HepG2 (cell line): ENCODE measurements around the gene TRIM44. TPM values are rescaled to one million over a fixed set of nuclear protein-coding genes. Genes with fewer than 3 reads are reported as not detected.
A peak's percentile ranks its signal among the peaks of the same experiment; 100 is the strongest.

Experiments used
- AHR ChIP-seq: IDR thresholded peaks from 2 replicates; pipeline ENCODE4 v1.6.1; 2018; ENCODE audit warnings: missing genetic modification reagents, missing compliant biosample characterization
- ATF4 ChIP-seq, 2 experiments: fragments of 450-650 bp in 1 of 2; sonication (generic) in 1 of 2; formaldehyde crosslinking; IDR thresholded peaks; 2 replicates each; pipeline versions ENCODE4 v1.5.0 to v1.8.0; 2020 to 2022; ENCODE audit warnings: mild to moderate bottlenecking in 1 of 2, missing genetic modification reagents in 1 of 2
- ELF1 ChIP-seq: sonication (generic); formaldehyde crosslinking; IDR thresholded peaks from 2 replicates; pipeline ENCODE4 v1.4.0; 2020; ENCODE audit warnings: missing genetic modification reagents
- ELF3 ChIP-seq: IDR thresholded peaks from 2 replicates; pipeline ENCODE4 v1.6.1; 2016; ENCODE audit warnings: missing genetic modification reagents, missing compliant biosample characterization
- IRF1 ChIP-seq: sonication (generic); formaldehyde crosslinking; IDR thresholded peaks from 2 replicates; pipeline ENCODE4 v1.4.0; 2020; ENCODE audit warnings: low read depth, mild to moderate bottlenecking, missing genetic modification reagents
- NCOR1 ChIP-seq: fragments of 200-600 bp; sonication (generic); IDR thresholded peaks from 2 replicates; pipeline ENCODE4 v1.7.0; 2017; ENCODE audit warnings: antibody characterized with exemption, low read length, borderline replicate concordance
- SOX6 ChIP-seq, 2 experiments: fragments of 450-650 bp in 1 of 2; sonication (generic) in 1 of 2; formaldehyde crosslinking in 1 of 2; IDR thresholded peaks; 2 replicates each; pipeline versions ENCODE4 v1.4.0 to v1.6.1; 2017 to 2020; ENCODE audit warnings: antibody characterized with exemption in 1 of 2, mild to moderate bottlenecking in 1 of 2, missing genetic modification reagents in 1 of 2
- SP4 ChIP-seq: sonication (generic); formaldehyde crosslinking; IDR thresholded peaks from 2 replicates; pipeline ENCODE4 v1.8.1; 2023; ENCODE audit warnings: mild to moderate bottlenecking, missing genetic modification reagents
- TAF1 ChIP-seq: sonication (generic); formaldehyde crosslinking; IDR thresholded peaks from 2 replicates; pipeline ENCODE4 v1.4.0; 2020; ENCODE audit warnings: missing genetic modification reagents
- TIGD3 ChIP-seq: sonication (generic); formaldehyde crosslinking; IDR thresholded peaks from 2 replicates; pipeline ENCODE4 v1.5.1; 2020; ENCODE audit warnings: mild to moderate bottlenecking, missing genetic modification reagents, borderline replicate concordance
- ZFP62 ChIP-seq: sonication (generic); formaldehyde crosslinking; IDR thresholded peaks from 2 replicates; pipeline ENCODE4 v1.4.0; 2020; ENCODE audit warnings: missing genetic modification reagents
- ZMYM2 ChIP-seq: sonication (generic); formaldehyde crosslinking; IDR thresholded peaks from 2 replicates; pipeline ENCODE4 v1.8.0; 2022; ENCODE audit warnings: mild to moderate bottlenecking, missing genetic modification reagents
- ZNF136 ChIP-seq: sonication (generic); formaldehyde crosslinking; IDR thresholded peaks from 2 replicates; pipeline ENCODE4 v1.8.1; 2022; ENCODE audit warnings: low read depth, mild to moderate bottlenecking, moderate library complexity, missing genetic modification reagents
- ZNF354B ChIP-seq: sonication (generic); formaldehyde crosslinking; IDR thresholded peaks from 2 replicates; pipeline ENCODE4 v1.8.0; 2022; ENCODE audit warnings: mild to moderate bottlenecking, missing genetic modification reagents
- ZNF512 ChIP-seq: sonication (generic); formaldehyde crosslinking; IDR thresholded peaks from 2 replicates; pipeline ENCODE4 v1.4.0; 2020; ENCODE audit warnings: mild to moderate bottlenecking, missing genetic modification reagents
- ZNF512B ChIP-seq: sonication (generic); formaldehyde crosslinking; IDR thresholded peaks from 2 replicates; pipeline ENCODE4 v1.5.1; 2020; ENCODE audit warnings: missing genetic modification reagents, mild to moderate bottlenecking, borderline replicate concordance
- ZNF550 ChIP-seq: sonication (generic); formaldehyde crosslinking; IDR thresholded peaks from 2 replicates; pipeline ENCODE4 v1.4.0; 2020; ENCODE audit warnings: mild to moderate bottlenecking, missing genetic modification reagents, borderline replicate concordance
- ZNF569 ChIP-seq: sonication (generic); formaldehyde crosslinking; IDR thresholded peaks from 2 replicates; pipeline ENCODE4 v1.5.0; 2020; ENCODE audit warnings: mild to moderate bottlenecking, missing genetic modification reagents, moderate library complexity, borderline replicate concordance
- ZNF766 ChIP-seq: sonication (generic); formaldehyde crosslinking; IDR thresholded peaks from 2 replicates; pipeline ENCODE4 v1.5.0; 2020; ENCODE audit warnings: missing genetic modification reagents, borderline replicate concordance
- ZNF768 ChIP-seq: sonication (generic); formaldehyde crosslinking; IDR thresholded peaks from 2 replicates; pipeline ENCODE4 v1.4.0; 2020; ENCODE audit warnings: missing genetic modification reagents
- ZNF878 ChIP-seq: sonication (generic); formaldehyde crosslinking; IDR thresholded peaks from 2 replicates; pipeline ENCODE4 v1.8.1; 2023; ENCODE audit warnings: mild to moderate bottlenecking, missing genetic modification reagents, moderate library complexity
- polyA plus RNA-seq, 8 experiments: library from polyadenylated mRNA; depleted of rRNA in 3 of 8; stranded (reverse) in 7 of 8; unstranded in 1 of 8; fragments of >200 nt; fragmentation: Illumina TruSeq in 4 of 8; extraction: Trizol in 4 of 8; gene quantifications; 2 replicates each; pipeline versions ENCODE4 v1.2.1 to v1.2.3, GENCODE V29; 2011 to 2016; ENCODE audit warnings: low read depth in 4 of 8, missing spikeins in 1 of 8, mixed read lengths in 1 of 8; ENCODE audit not compliant: insufficient read depth in 1 of 8
- total RNA-seq, 5 experiments: library from RNA; depleted of rRNA; stranded (reverse); fragments of >200 nt; fragmentation: Illumina TruSeq; extraction: Trizol; gene quantifications; 2 replicates each; pipeline ENCODE4 v1.2.3, GENCODE V29; 2016; ENCODE audit warnings: low read depth in 1 of 5

Gene TRIM44
- total and polyA plus RNA-seq, 2 of the 13 experiments (the other 11 are each of a cell fraction or from before 2014, with no cell fraction given) = 22.7 to 50.3 TPM

GRCh38 chr11:35663408-35663702 is 780 bp downstream of the TRIM44 start (continued):
- no peak for TF ChIP-seq ELF1
- TF ChIP-seq ZNF354B (CRISPR knock-in tag) = no peak
- no peak for TF ChIP-seq ATF4 (CRISPR knock-in tag; IDR thresholded peaks at IDR 0.05)
- no peak for TF ChIP-seq AHR
- no peak for TF ChIP-seq NCOR1
- no peak for TF ChIP-seq ZNF550 (CRISPR knock-in tag)
- TF ChIP-seq TIGD3 (CRISPR knock-in tag) = no peak; the same call in 1 of the 2 replicates
- no peak for TF ChIP-seq ZNF766 (CRISPR knock-in tag)
- TF ChIP-seq ZNF878 (CRISPR knock-in tag) = no peak
- TF ChIP-seq TAF1 (CRISPR knock-in tag) = no peak
- no peak for TF ChIP-seq ELF3 (CRISPR knock-in tag)
- TF ChIP-seq ZNF512 = 0 out of 2 replicates have a peak, but pooled peaks have one; percentile 12
- TF ChIP-seq SP4 (CRISPR knock-in tag) = no peak
- TF ChIP-seq ZNF512B (CRISPR knock-in tag) = 0 out of 2 replicates have a peak, but pooled peaks have one; percentile 9
- 0 out of 2 replicates have a peak, but pooled peaks have one; percentile 31 for TF ChIP-seq ZNF569
- TF ChIP-seq ZNF136 = 0 out of 2 replicates have a peak, but pooled peaks have one; percentile 8
- TF ChIP-seq ZNF768 = no peak
- no peak for TF ChIP-seq SOX6 (IDR thresholded peaks at IDR 0.05)
- peak; percentile 14; the same call in 1 of the 2 replicates for TF ChIP-seq SOX6 (CRISPR knock-in tag; IDR thresholded peaks at IDR 0.05)
- no peak for TF ChIP-seq IRF1
- no peak for TF ChIP-seq ZFP62 (CRISPR knock-in tag)
- no peak for TF ChIP-seq ZMYM2 (CRISPR knock-in tag)
